ENCODE measurements around the gene KIRREL3.

GRCh38 chr11:127000291-127000968 lies at the start of gene KIRREL3:
- TF ChIP-seq CTCF (IDR thresholded peaks at IDR 0.05) (no peak), POLR2A (IDR thresholded peaks at IDR 0.05) (no peak)

Measured in testis (tissue), 2 donors.